OCI-LY3 (cell line): Measurements from ENCODE around the gene SHANK3.

ENCODE experiments used
- CTCF ChIP-seq: fragments of 200-600, 300-600 bp; sonication (generic); IDR thresholded peaks from 2 replicates; pipeline ENCODE4 v1.5.1; 2014; ENCODE audit warnings: antibody characterized with exemption, low read length, low read depth
- EZH2phosphoT487 ChIP-seq: fragments of 200-600 bp; shearing (Covaris generic); IDR thresholded peaks from 2 replicates; pipeline ENCODE4 v1.6.1; 2018; ENCODE audit warnings: antibody characterized with exemption, mixed run types, low read depth

- TF ChIP-seq CTCF (no peak), EZH2phosphoT487 (no peak)
Observed at GRCh38 chr22:50705851-50706351, 33.3 kb downstream of the SHANK3 start.
